ENCODE measurements around the gene KIF26A.

DNA sequence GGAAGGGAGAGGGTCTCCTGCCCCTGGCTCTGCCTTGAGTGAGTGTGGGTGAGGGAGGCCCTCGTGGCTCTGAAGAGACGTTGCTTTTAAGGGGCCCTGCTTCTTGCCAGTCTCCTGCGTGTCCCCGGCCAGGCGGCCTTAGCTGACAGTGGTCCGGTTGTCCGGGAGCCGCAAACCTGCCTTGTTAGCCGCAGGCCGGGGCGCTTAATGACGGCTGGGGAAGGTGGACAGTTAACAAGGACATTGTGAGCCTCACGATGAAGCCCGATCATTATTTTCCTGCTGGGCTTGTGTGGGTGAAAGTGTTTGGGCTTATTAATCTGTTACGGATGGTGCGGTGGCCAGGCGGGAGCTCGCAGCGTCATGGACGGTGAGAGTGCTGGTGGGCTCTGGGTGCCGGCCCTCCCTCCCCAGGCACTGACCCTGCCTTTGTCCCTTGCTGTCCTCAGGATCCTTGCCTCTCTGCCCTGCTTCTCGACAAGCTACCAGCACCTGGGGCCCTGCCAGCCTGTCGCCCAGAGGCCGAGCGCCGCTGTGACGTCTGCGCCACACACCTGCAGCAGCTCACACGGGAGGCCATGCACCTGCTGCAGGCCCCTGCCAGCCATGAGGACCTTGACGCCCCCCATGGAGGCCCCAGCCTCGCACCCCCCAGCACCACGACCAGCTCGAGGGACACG lies 13.3 kb downstream of the KIF26A start:
- TF ChIP-seq, protein P1, sequence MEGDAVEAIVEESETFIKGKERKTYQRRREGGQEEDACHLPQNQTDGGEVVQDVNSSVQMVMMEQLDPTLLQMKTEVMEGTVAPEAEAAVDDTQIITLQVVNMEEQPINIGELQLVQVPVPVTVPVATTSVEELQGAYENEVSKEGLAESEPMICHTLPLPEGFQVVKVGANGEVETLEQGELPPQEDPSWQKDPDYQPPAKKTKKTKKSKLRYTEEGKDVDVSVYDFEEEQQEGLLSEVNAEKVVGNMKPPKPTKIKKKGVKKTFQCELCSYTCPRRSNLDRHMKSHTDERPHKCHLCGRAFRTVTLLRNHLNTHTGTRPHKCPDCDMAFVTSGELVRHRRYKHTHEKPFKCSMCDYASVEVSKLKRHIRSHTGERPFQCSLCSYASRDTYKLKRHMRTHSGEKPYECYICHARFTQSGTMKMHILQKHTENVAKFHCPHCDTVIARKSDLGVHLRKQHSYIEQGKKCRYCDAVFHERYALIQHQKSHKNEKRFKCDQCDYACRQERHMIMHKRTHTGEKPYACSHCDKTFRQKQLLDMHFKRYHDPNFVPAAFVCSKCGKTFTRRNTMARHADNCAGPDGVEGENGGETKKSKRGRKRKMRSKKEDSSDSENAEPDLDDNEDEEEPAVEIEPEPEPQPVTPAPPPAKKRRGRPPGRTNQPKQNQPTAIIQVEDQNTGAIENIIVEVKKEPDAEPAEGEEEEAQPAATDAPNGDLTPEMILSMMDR (IDR thresholded peaks at IDR 0.05), result no peak
- no peak for TF ChIP-seq POLR2A (IDR thresholded peaks at IDR 0.05)

Data from prostate gland (tissue), 2 donors.